GM19025 (cell line): ENCODE results near the gene LRIT3.

Source experiments
- ATAC-seq: cut with Tn5 transposase; IDR thresholded peaks from one replicate; pipeline ENCODE4 v1.9.1; 2021; ENCODE audit warnings: mild to moderate bottlenecking, low read depth, moderate library complexity; ENCODE audit not compliant: unreplicated experiment

LRIT3 gene, protein sequence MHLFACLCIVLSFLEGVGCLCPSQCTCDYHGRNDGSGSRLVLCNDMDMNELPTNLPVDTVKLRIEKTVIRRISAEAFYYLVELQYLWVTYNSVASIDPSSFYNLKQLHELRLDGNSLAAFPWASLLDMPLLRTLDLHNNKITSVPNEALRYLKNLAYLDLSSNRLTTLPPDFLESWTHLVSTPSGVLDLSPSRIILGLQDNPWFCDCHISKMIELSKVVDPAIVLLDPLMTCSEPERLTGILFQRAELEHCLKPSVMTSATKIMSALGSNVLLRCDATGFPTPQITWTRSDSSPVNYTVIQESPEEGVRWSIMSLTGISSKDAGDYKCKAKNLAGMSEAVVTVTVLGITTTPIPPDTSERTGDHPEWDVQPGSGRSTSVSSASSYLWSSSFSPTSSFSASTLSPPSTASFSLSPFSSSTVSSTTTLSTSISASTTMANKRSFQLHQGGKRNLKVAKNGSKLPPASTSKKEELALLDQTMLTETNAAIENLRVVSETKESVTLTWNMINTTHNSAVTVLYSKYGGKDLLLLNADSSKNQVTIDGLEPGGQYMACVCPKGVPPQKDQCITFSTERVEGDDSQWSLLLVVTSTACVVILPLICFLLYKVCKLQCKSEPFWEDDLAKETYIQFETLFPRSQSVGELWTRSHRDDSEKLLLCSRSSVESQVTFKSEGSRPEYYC

DNA sequence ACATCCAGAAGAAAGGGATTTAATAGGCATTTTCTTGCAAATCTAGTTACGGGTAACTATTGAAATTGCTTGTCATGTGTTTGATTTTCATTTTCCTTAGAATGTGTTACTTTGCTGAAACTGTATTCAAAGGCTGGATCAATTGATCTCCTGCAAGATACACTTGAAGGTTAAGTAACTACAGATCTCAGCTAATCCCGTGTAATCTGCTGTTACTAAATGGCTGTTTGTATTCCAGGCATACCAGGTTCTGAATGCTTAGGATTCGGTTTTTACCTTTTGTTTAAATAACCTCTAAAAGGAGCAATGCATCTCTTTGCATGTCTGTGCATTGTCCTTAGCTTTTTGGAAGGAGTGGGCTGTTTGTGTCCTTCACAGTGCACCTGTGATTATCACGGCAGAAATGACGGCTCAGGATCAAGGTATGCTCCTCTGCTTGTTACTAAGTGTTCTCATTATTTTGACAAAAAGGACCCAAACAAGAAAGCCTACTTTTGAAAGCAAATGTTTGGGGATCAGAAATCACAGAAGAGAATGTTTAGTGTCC is at the start of gene LRIT3:
Gene LRIT3 (plus strand): TSS at position 212 of the 547 bp plus-strand sequence. CDS start 95 bp downstream, at position 307.
- ATAC-seq, result no peak

DNA sequence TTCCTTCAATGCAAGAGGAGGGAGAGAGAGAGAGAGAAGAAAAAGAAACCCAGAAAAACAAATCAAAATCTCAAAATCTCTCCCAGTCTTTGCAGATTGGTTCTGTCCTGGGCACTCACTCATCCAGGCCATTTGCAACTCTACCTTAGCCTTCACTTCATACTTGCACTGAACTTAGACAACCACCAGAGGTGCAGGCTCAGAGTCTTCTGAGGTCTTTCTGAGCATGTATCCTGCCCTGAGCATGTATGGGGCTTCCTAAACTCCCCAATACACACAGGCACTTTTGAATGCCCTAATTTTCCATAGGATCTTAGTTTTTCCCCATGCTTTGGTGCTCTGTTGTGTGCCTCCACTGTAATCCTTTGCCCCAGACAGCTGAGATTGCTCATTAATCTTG is 49.0 kb upstream of the LRIT3 start:
- no peak for ATAC-seq

GRCh38 chr4:109801099-109801789 is 46.7 kb upstream of the LRIT3 start:
- ATAC-seq, result no peak

DNA sequence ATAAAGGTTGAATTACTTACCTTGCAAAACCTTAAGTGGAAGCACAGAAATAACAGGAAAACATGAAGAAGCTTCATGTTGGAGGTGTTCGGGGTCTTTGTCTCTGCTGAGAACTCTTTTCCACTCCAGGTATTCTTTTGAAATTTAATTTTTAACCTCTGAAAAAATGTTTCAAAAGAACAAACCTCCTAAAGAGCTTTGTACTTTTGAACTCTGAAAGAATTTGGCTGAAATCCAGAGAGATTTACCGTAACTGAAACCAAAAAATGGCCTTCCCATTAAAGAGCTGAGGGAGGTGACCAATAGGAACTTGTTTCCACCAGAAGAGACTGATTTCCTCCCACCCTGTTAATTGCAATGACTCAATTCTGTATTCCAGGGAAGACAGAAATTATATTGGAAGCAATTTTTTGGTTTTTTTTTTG is 46.0 kb upstream of the LRIT3 start, which contains the start of gene CFI:
Gene CFI (minus strand): TSS at position 105 of the 425 bp plus-strand sequence. CDS start 28 bp downstream, at position 77.
- no peak for ATAC-seq

DNA sequence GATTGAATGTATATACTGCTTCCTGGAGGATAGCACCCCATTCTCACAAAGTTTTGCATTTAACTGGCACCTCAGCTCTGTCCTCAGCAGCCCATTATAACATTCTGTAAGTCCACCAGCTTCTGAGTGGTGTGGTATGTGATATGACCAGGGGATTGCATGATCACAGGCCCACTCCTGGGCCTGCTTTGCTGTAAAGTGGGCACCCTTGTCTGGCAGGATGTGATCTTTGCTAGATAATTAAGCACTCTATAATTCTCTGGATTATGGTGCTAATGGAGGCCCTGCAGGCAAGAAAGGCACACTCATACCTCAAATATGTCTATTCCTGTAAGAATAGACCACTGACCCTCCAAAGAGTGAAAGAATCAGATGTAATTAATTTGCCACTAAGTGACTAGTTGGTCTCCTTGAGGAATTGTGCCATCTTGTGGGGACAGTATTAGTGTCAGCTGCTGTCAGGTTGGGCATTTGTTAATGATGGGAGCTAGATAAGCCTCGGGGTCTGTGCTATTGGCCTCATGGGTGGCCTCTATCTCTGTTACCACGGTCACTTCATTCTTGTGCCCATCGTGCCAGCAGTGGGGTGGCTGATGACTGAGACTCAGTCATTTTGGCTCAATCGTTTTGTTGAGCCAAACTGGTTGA is 43.9 kb upstream of the LRIT3 start:
- no peak for ATAC-seq

DNA sequence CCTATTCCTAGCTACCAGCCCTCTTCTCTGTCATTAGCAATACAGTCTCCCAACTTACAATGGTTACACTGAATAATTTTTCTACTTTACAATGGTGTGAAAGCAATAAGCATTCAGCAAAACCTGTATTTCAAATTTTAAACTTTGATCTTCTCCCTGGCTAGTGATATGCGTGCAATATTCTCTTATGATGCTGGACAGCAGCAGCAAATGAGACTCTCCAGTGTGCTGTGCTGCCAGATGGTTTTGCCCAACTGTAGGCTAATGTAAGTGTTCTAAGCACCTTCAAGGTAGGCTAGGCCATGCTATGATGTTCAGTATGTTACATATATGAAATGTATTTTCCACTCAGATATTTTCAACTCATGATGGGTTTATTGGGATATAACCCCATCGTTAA is 38.3 kb upstream of the LRIT3 start:
- no peak for ATAC-seq

GRCh38 chr4:109810552-109811387 is 37.1 kb upstream of the LRIT3 start:
- ATAC-seq, result no peak

DNA sequence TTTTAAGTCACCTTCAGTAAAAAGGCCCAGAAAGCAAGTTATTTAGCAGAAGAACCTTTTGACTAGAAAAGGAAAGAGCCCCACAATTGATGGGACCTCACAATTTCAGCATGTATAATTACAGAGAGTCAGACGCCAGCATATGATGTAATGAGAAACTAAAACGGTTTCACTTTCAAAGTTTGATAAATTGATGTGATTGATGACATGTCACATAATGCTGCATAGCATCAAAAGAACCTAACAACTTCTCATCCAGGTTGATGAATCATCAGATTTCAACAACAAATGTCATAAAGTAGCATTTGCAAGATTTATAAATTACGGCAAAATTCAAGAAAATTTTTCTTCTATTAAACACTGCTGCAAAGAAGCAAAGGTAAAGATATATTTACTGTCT is 36.2 kb upstream of the LRIT3 start:
- no peak for ATAC-seq

GRCh38 chr4:109815151-109816081 is 32.5 kb upstream of the LRIT3 start, which contains the start of gene GAR1:
TSS of gene GAR1 (plus strand) at chr4:109815762. CDS start at chr4:109816165, 403 bp downstream.
- peak; percentile 100 for ATAC-seq

DNA sequence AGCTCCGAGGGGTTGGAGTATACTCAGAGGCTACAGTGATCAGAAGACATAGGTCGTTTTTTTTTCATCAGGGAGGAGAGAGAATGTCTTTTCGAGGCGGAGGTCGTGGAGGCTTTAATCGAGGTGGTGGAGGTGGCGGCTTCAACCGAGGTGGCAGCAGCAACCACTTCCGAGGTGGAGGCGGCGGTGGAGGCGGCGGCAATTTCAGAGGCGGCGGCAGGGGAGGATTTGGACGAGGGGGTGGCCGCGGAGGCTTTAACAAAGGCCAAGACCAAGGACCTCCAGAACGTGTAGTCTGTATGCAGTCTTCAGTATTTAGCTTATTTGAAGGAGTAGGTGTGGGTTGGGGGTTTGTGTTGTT is 31.8 kb upstream of the LRIT3 start:
- no peak for ATAC-seq

DNA sequence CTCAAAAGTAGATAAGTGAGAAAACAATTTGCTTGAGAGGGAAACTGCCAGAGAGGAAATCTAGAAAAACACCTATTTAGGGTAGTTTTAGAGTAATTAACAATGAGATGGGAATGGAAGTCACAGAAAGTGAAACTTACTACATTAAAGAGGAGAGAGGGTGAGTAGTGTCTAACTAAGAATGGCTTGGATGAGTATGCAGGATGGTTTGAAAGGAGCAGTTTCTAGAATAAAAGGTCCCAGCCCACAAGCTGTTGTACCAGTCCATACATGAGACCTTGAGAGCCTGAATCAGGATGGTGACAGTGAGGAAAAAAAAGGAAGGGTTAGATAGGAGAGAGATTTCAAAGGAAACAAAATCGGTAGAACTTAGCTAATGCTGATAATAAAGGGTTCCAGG is 31.0 kb upstream of the LRIT3 start:
- no peak for ATAC-seq

- ATAC-seq, result no peak
These were observed 29.6 kb upstream of the LRIT3 start for GRCh38 chr4:109818268-109818667.

DNA sequence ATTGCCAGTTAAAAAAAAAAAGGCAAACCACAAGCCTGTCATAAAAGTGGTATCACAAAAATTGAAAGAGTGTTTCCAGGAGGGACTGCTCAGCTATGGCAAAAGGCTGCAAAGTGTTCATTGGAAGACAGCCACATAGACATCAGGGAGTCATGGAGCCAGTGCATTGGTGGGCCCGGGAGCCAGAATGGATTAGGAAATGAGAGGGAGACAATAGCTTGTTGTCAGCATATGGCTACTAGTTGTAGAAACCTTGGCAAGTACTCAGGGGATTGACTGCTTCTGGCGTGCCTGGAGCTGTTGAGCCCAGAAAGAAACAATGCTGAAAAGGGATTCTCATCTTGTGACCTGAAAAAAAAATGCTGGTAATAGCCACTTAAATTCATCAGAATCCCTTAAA is 27.3 kb upstream of the LRIT3 start:
- ATAC-seq, result no peak

- ATAC-seq, result no peak
These were observed 26.7 kb upstream of the LRIT3 start for GRCh38 chr4:109821185-109821584.

DNA sequence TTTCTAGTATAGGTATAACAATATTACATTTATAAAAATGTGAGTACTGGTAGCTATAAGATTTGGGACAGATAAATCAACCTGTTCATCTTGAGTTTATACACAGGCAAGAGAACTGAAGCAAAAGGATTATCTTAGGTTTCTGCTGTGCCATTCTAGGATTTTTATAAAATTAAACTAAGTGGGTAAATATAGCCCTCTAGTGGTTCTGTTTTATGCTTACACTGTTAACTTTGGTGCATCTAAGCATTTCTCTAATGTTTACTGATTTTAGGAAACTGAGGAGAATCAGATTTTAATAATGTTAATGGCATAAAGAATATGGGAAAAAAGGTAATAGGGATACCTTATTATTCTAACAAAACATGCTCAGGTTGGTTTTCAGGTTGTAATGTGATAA is 21.2 kb upstream of the LRIT3 start:
- ATAC-seq, result no peak

- ATAC-seq, result no peak
These were observed 20.2 kb upstream of the LRIT3 start, which contains the start of gene RRH for GRCh38 chr4:109827672-109828071. TSS of gene RRH (plus strand) at chr4:109827972. CDS start at chr4:109828028, 56 bp downstream.

DNA sequence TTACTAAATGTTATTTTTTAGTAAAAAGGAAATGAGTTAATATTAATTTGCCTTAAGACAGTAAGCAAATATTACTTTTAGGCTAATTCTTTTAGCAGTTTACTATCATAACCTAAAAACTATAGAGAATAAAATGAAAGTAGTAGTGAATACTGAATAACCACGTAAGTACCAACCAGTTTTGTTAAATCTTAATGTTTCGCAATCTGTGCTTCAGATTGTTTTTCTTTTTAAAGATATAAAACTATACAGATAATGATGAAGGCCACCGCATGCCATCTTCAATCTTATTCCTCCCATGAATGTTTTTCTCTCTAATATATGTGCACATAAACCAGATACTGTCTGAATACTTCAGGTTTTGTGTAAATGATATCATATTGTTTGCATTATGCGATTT is 14.2 kb upstream of the LRIT3 start:
- no peak for ATAC-seq

DNA sequence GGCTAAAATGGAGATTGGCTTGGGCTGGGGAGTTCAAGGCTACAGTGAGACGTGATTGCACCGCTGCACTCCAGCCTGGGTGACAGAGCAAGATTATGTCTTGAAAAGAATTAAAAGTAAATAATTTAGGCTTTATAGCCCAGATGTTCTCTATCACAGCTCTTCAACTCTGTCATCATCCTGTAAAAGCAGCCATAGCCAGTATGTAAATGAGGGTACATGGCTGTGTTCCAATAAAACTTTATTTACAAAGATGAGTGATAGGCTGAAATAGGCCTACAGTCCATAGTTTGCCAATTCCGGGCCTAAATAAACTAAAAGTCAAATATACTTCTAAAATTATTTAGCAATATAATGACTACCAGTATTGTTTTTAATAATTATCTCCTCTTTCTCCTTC is 10.9 kb upstream of the LRIT3 start:
- no peak for ATAC-seq
